ENCODE results near the gene SEC24B.

Gene SEC24B

GRCh38 chr4:109433205-109434006, at the start of gene SEC24B:
SEC24B (plus strand) TSS chr4:109433815; CDS start chr4:109433870, 55 bp downstream.
- peak; percentile 69 to 85 (median 78) for DNase-seq

GRCh38 chr4:109383823-109384222, 49.8 kb upstream of the SEC24B start:
- no peak for DNase-seq

- no peak for DNase-seq
Measured at GRCh38 chr4:109385260-109385659, 48.4 kb upstream of the SEC24B start.

- no peak for DNase-seq
Measured at GRCh38 chr4:109389369-109390114, 44.1 kb upstream of the SEC24B start.

- DNase-seq = no peak
Measured at GRCh38 chr4:109390115-109390768, 43.4 kb upstream of the SEC24B start.

GRCh38 chr4:109395694-109396093, 37.9 kb upstream of the SEC24B start:
- no peak for DNase-seq

GRCh38 chr4:109398928-109399327, 34.7 kb upstream of the SEC24B start:
- DNase-seq = no peak

GRCh38 chr4:109406337-109406931, 27.2 kb upstream of the SEC24B start:
- DNase-seq = no peak

GRCh38 chr4:109407027-109407737, 26.4 kb upstream of the SEC24B start:
- no peak for DNase-seq

- no peak for DNase-seq
Measured at GRCh38 chr4:109408711-109409110, 24.9 kb upstream of the SEC24B start.

- no peak for DNase-seq
Measured at GRCh38 chr4:109410226-109410625, 23.4 kb upstream of the SEC24B start.

- DNase-seq = no peak
Measured at GRCh38 chr4:109410776-109411175, 22.8 kb upstream of the SEC24B start.

- no peak for DNase-seq
Measured at GRCh38 chr4:109411964-109412363, 21.7 kb upstream of the SEC24B start.

- DNase-seq = no peak
Measured at GRCh38 chr4:109412776-109413175, 20.8 kb upstream of the SEC24B start.

GRCh38 chr4:109414938-109415337, 18.7 kb upstream of the SEC24B start:
- no peak for DNase-seq

GRCh38 chr4:109418588-109418987, 15.0 kb upstream of the SEC24B start:
- DNase-seq = no peak

- no peak for DNase-seq
Measured at GRCh38 chr4:109419679-109420078, 13.9 kb upstream of the SEC24B start.

GRCh38 chr4:109424093-109424841, 9.3 kb upstream of the SEC24B start:
- DNase-seq = no peak

- no peak for DNase-seq
Measured at GRCh38 chr4:109425405-109425804, 8.2 kb upstream of the SEC24B start.

- DNase-seq = no peak
Measured at GRCh38 chr4:109429545-109429944, 4.1 kb upstream of the SEC24B start.

- no peak for DNase-seq
Measured at GRCh38 chr4:109432203-109432602, 1.4 kb upstream of the SEC24B start.

- DNase-seq = no peak
Measured at GRCh38 chr4:109432696-109433095, 919 bp upstream of the SEC24B start.
